ENCODE data around the gene TLN1. TPM values are rescaled to one million over a fixed set of nuclear protein-coding genes. Genes with fewer than 3 reads are reported as not detected.
A peak's percentile ranks its signal among the peaks of the same experiment; 100 is the strongest.

TLN1 gene
- total and polyA plus RNA-seq, 5 donors from 2014 or later = 33.7 to 277 (median 35.9) TPM

GRCh38 chr9:35727676-35728040, 4.3 kb downstream of the TLN1 start:
- DNase-seq (no peak), ATAC-seq (ENCODE audit: low read depth in 2 of 2) (no peak)
- Mint-ChIP-seq H3K9me3 (no peaks in the 10 kb centered on the region), H3K4me3 (peak overlapping the region in 1 of 4 donors; percentile 9), H3K27ac (no peak overlapping the region), H3K27me3 (no peaks in the 10 kb centered on the region), H3K36me3 (peaks cover 34% of the 10 kb centered on the region), H3K4me1 (peaks cover 5 to 30% (median 17%) of the 10 kb centered on the region in 4 donors)
- no peaks in the 10 kb centered on the region for H3K27me3 ChIP-seq (ENCODE audit: control insufficient read depth, insufficient read depth, low read length)
- H3K27ac ChIP-seq (ENCODE audit: insufficient read depth, low read length, poor library complexity, severe bottlenecking) = peak overlapping the region; percentile 65
- H3K4me3 ChIP-seq (ENCODE audit: low read depth, low read length) = peak overlapping the region; percentile 90
- H3K36me3 ChIP-seq (ENCODE audit: control insufficient read depth, insufficient read depth, low read length) = peaks cover 35% of the 10 kb centered on the region
- peaks cover 52% of the 10 kb centered on the region for H3K4me1 ChIP-seq (ENCODE audit: control insufficient read depth, insufficient read depth, low read length, poor library complexity, severe bottlenecking)
- H3K9me3 ChIP-seq (ENCODE audit: control insufficient read depth in 2 of 2, low read length in 2 of 2) = no peaks in the 10 kb centered on the region

GRCh38 chr9:35726931-35727330, 5.1 kb downstream of the TLN1 start:
- Histone ChIP-seq H3K36me3 (ENCODE audit: control insufficient read depth, insufficient read depth, low read length) (peaks cover 43% of the 10 kb centered on the region), H3K27ac (ENCODE audit: insufficient read depth, low read length, poor library complexity, severe bottlenecking) (peak overlapping the region; percentile 65), H3K4me3 (ENCODE audit: low read depth, low read length) (no peak overlapping the region), H3K9me3 (ENCODE audit: control insufficient read depth in 2 of 2, low read length in 2 of 2) (no peaks in the 10 kb centered on the region), H3K27me3 (ENCODE audit: control insufficient read depth, insufficient read depth, low read length) (no peaks in the 10 kb centered on the region), H3K4me1 (ENCODE audit: control insufficient read depth, insufficient read depth, low read length, poor library complexity, severe bottlenecking) (peaks cover 51% of the 10 kb centered on the region)
- H3K27me3 Mint-ChIP-seq = no peaks in the 10 kb centered on the region
- no peaks in the 10 kb centered on the region for H3K9me3 Mint-ChIP-seq
- ATAC-seq (ENCODE audit: low read depth in 2 of 2) (peak; percentile 73 to 75), DNase-seq (peak in 2 of 3 donors; percentile 51 to 79)
- H3K27ac Mint-ChIP-seq = peak overlapping the region in 2 of 3 donors; percentile 40 to 72
- H3K4me3 Mint-ChIP-seq = peak overlapping the region in 3 of 4 donors; percentile 51 to 74 (median 70)
- H3K4me1 Mint-ChIP-seq = peaks cover 0 to 32% (median 19%) of the 10 kb centered on the region in 4 donors
- peaks cover 38% of the 10 kb centered on the region for H3K36me3 Mint-ChIP-seq

GRCh38 chr9:35725362-35725761, 6.6 kb downstream of the TLN1 start:
- H3K27me3 ChIP-seq (ENCODE audit: control insufficient read depth, insufficient read depth, low read length) = no peaks in the 10 kb centered on the region
- Mint-ChIP-seq H3K4me1 (peaks cover 0 to 25% (median 10%) of the 10 kb centered on the region in 4 donors), H3K9me3 (no peaks in the 10 kb centered on the region), H3K27me3 (no peaks in the 10 kb centered on the region), H3K27ac (no peak overlapping the region), H3K36me3 (peaks cover 46% of the 10 kb centered on the region), H3K4me3 (peak overlapping the region in 1 of 4 donors; percentile 16)
- ATAC-seq (ENCODE audit: low read depth in 2 of 2) = no peak
- H3K27ac ChIP-seq (ENCODE audit: insufficient read depth, low read length, poor library complexity, severe bottlenecking) = no peak overlapping the region
- peaks cover 36% of the 10 kb centered on the region for H3K4me1 ChIP-seq (ENCODE audit: control insufficient read depth, insufficient read depth, low read length, poor library complexity, severe bottlenecking)
- DNase-seq = no peak
- peaks cover 58% of the 10 kb centered on the region for H3K36me3 ChIP-seq (ENCODE audit: control insufficient read depth, insufficient read depth, low read length)
- no peaks in the 10 kb centered on the region for H3K9me3 ChIP-seq (ENCODE audit: control insufficient read depth in 2 of 2, low read length in 2 of 2)
- H3K4me3 ChIP-seq (ENCODE audit: low read depth, low read length) = no peak overlapping the region

- Mint-ChIP-seq H3K36me3 (peaks cover 54% of the 10 kb centered on the region), H3K4me1 (peaks cover 0 to 25% (median 9%) of the 10 kb centered on the region in 4 donors), H3K9me3 (no peaks in the 10 kb centered on the region), H3K27ac (peak overlapping the region in 2 of 3 donors; percentile 20 to 38), H3K4me3 (no peak overlapping the region), H3K27me3 (no peaks in the 10 kb centered on the region)
- peaks cover 22% of the 10 kb centered on the region for H3K4me1 ChIP-seq (ENCODE audit: control insufficient read depth, insufficient read depth, low read length, poor library complexity, severe bottlenecking)
- ATAC-seq (ENCODE audit: low read depth in 2 of 2) (no peak), DNase-seq (no peak)
- no peak overlapping the region for H3K4me3 ChIP-seq (ENCODE audit: low read depth, low read length)
- no peak overlapping the region for H3K27ac ChIP-seq (ENCODE audit: insufficient read depth, low read length, poor library complexity, severe bottlenecking)
- no peaks in the 10 kb centered on the region for H3K27me3 ChIP-seq (ENCODE audit: control insufficient read depth, insufficient read depth, low read length)
- peaks cover 73% of the 10 kb centered on the region for H3K36me3 ChIP-seq (ENCODE audit: control insufficient read depth, insufficient read depth, low read length)
- no peaks in the 10 kb centered on the region for H3K9me3 ChIP-seq (ENCODE audit: control insufficient read depth in 2 of 2, low read length in 2 of 2)
These were observed 8.1 kb downstream of the TLN1 start for GRCh38 chr9:35723908-35724307.

- no peak overlapping the region for H3K4me3 ChIP-seq (ENCODE audit: low read depth, low read length)
- peaks cover 78% of the 10 kb centered on the region for H3K36me3 ChIP-seq (ENCODE audit: control insufficient read depth, insufficient read depth, low read length)
- DNase-seq (no peak), ATAC-seq (ENCODE audit: low read depth in 2 of 2) (no peak)
- Mint-ChIP-seq H3K36me3 (peaks cover 56% of the 10 kb centered on the region), H3K27ac (peak overlapping the region in 1 of 3 donors; percentile 20), H3K27me3 (no peaks in the 10 kb centered on the region), H3K4me1 (peaks cover 0 to 25% (median 9%) of the 10 kb centered on the region in 4 donors), H3K4me3 (no peak overlapping the region), H3K9me3 (no peaks in the 10 kb centered on the region)
- peaks cover 17% of the 10 kb centered on the region for H3K4me1 ChIP-seq (ENCODE audit: control insufficient read depth, insufficient read depth, low read length, poor library complexity, severe bottlenecking)
- no peak overlapping the region for H3K27ac ChIP-seq (ENCODE audit: insufficient read depth, low read length, poor library complexity, severe bottlenecking)
- H3K27me3 ChIP-seq (ENCODE audit: control insufficient read depth, insufficient read depth, low read length) = no peaks in the 10 kb centered on the region
- no peaks in the 10 kb centered on the region for H3K9me3 ChIP-seq (ENCODE audit: control insufficient read depth in 2 of 2, low read length in 2 of 2)
These were observed 8.6 kb downstream of the TLN1 start for GRCh38 chr9:35723426-35723825.

- Histone ChIP-seq H3K4me3 (ENCODE audit: low read depth, low read length) (no peak overlapping the region), H3K9me3 (ENCODE audit: control insufficient read depth in 2 of 2, low read length in 2 of 2) (no peaks in the 10 kb centered on the region), H3K27ac (ENCODE audit: insufficient read depth, low read length, poor library complexity, severe bottlenecking) (no peak overlapping the region), H3K27me3 (ENCODE audit: control insufficient read depth, insufficient read depth, low read length) (no peaks in the 10 kb centered on the region), H3K36me3 (ENCODE audit: control insufficient read depth, insufficient read depth, low read length) (peaks cover 98% of the 10 kb centered on the region), H3K4me1 (ENCODE audit: control insufficient read depth, insufficient read depth, low read length, poor library complexity, severe bottlenecking) (no peaks in the 10 kb centered on the region)
- no peak for DNase-seq
- no peak overlapping the region for H3K4me3 Mint-ChIP-seq
- ATAC-seq (ENCODE audit: low read depth in 2 of 2) = no peak
- H3K27ac Mint-ChIP-seq = peak overlapping the region in 1 of 3 donors; percentile 33
- no peaks in the 10 kb centered on the region for H3K27me3 Mint-ChIP-seq
- H3K36me3 Mint-ChIP-seq = peaks cover 60% of the 10 kb centered on the region
- H3K9me3 Mint-ChIP-seq = no peaks in the 10 kb centered on the region
- H3K4me1 Mint-ChIP-seq = peaks cover 0 to 7% (median 5%) of the 10 kb centered on the region in 4 donors
These were observed 12.4 kb downstream of the TLN1 start for GRCh38 chr9:35719546-35719945.

GRCh38 chr9:35718721-35719511, 13.1 kb downstream of the TLN1 start:
- peaks cover 58% of the 10 kb centered on the region for H3K36me3 Mint-ChIP-seq
- no peak overlapping the region for H3K4me3 Mint-ChIP-seq
- Histone ChIP-seq H3K4me3 (ENCODE audit: low read depth, low read length) (no peak overlapping the region), H3K4me1 (ENCODE audit: control insufficient read depth, insufficient read depth, low read length, poor library complexity, severe bottlenecking) (no peaks in the 10 kb centered on the region), H3K9me3 (ENCODE audit: control insufficient read depth in 2 of 2, low read length in 2 of 2) (no peaks in the 10 kb centered on the region), H3K36me3 (ENCODE audit: control insufficient read depth, insufficient read depth, low read length) (peaks cover 98% of the 10 kb centered on the region), H3K27me3 (ENCODE audit: control insufficient read depth, insufficient read depth, low read length) (no peaks in the 10 kb centered on the region), H3K27ac (ENCODE audit: insufficient read depth, low read length, poor library complexity, severe bottlenecking) (no peak overlapping the region)
- H3K27ac Mint-ChIP-seq = no peak overlapping the region
- DNase-seq (no peak), ATAC-seq (ENCODE audit: low read depth in 2 of 2) (peak; percentile 34 to 65)
- H3K4me1 Mint-ChIP-seq = peaks cover 0 to 5% (median 4%) of the 10 kb centered on the region in 4 donors
- H3K27me3 Mint-ChIP-seq = no peaks in the 10 kb centered on the region
- no peaks in the 10 kb centered on the region for H3K9me3 Mint-ChIP-seq

Measured in CD4-positive, CD25-positive, alpha-beta regulatory T cell (primary cell).